H1 (cell line): Measurements from ENCODE around the gene HRH1. TPM values are rescaled to one million over a fixed set of nuclear protein-coding genes. Genes with fewer than 3 reads are reported as not detected.

ENCODE experiments used
- CTCF ChIA-PET: fragments of 300-600 bp; sonication (Branson Sonifier 250); formaldehyde crosslinking; loops from one replicate; lab custom pipeline; 2021; ENCODE audit not compliant: partially characterized antibody; lab: Charles Lee
- POLR2A ChIA-PET: fragments of 300-600 bp; sonication (Branson Sonifier 250); formaldehyde crosslinking; loops from one replicate; lab custom pipeline; 2021; ENCODE audit warnings: inconsistent platforms; ENCODE audit not compliant: partially characterized antibody; lab: Charles Lee
- DNase-seq, 2 experiments: peaks; one replicate each; pipeline versions ENCODE4 v3.0.0 to v3.0.0-alpha.2; 2010 to 2022; ENCODE audit warnings: low spot score in 2 of 2, low read depth in 1 of 2, mixed read lengths in 1 of 2
- FAIRE-seq: peaks from 2 replicates; lab custom pipeline; 2011; peaks lifted over from hg19 to GRCh38; lab: Jason Lieb, UNC
- H2AFZ ChIP-seq: 2 replicates; pipeline ENCODE4 v1.8.1; 2012; ENCODE audit warnings: low read length, inconsistent platforms
- H2AK5ac ChIP-seq: 2 replicates; pipeline ENCODE4 v1.6.1; 2013; ENCODE audit warnings: low read depth, low read length
- H2BK120ac ChIP-seq: replicated peaks from 2 replicates; pipeline ENCODE3; 2013; ENCODE audit warnings: low read depth, low read length, inconsistent platforms
- H2BK12ac ChIP-seq: 2 replicates; pipeline ENCODE4 v1.6.1; 2013; ENCODE audit warnings: low read depth, low read length
- H2BK15ac ChIP-seq: 2 replicates; pipeline ENCODE4 v1.6.1; 2013; ENCODE audit warnings: low read length
- H2BK20ac ChIP-seq: 2 replicates; pipeline ENCODE4 v1.6.1; 2013; ENCODE audit warnings: low read length
- H2BK5ac ChIP-seq: 2 replicates; pipeline ENCODE4 v1.6.1; 2013; ENCODE audit warnings: low read depth, low read length
- H3K14ac ChIP-seq: 2 replicates; pipeline ENCODE4 v1.6.1; 2013; ENCODE audit warnings: inconsistent platforms; ENCODE audit not compliant: insufficient read length
- H3K18ac ChIP-seq: 2 replicates; pipeline ENCODE4 v1.6.1; 2013; ENCODE audit warnings: low read length; ENCODE audit errors: extremely low read depth
- H3K23ac ChIP-seq: 2 replicates; pipeline ENCODE4 v1.6.1; 2013; ENCODE audit warnings: inconsistent platforms; ENCODE audit not compliant: insufficient read length
- H3K23me2 ChIP-seq: 2 replicates; pipeline ENCODE4 v1.6.1; 2013; ENCODE audit warnings: low read depth, low read length
- H3K27ac ChIP-seq: 2 replicates; pipeline ENCODE4 v1.6.1; 2011; ENCODE audit warnings: low read depth, low read length, inconsistent platforms
- H3K27me3 ChIP-seq, 4 experiments: replicated peaks in 1 of 4; 1 replicate in 1 of 4; 2 replicates in 3 of 4; pipeline versions ENCODE4 v1.6.1 to v1.8.1; 2011 to 2013; ENCODE audit warnings: low read length in 3 of 4, mild to moderate bottlenecking in 3 of 4, inconsistent platforms in 2 of 4, mixed read lengths in 2 of 4, moderate library complexity in 1 of 4; ENCODE audit not compliant: control insufficient read depth in 3 of 4, insufficient read depth in 3 of 4; ENCODE audit errors: extremely low read depth in 1 of 4
- H3K36me3 ChIP-seq, 4 experiments: 2 replicates each; pipeline versions ENCODE4 v1.6.1 to v1.8.1; 2011 to 2013; ENCODE audit warnings: mild to moderate bottlenecking in 4 of 4, low read length in 3 of 4, moderate library complexity in 2 of 4, control low read depth in 1 of 4, inconsistent platforms in 1 of 4; ENCODE audit not compliant: insufficient read depth in 4 of 4, control insufficient read depth in 2 of 4
- H3K4ac ChIP-seq: replicated peaks from 2 replicates; pipeline ENCODE3; 2013; ENCODE audit warnings: low read length, low read depth, mixed read lengths, inconsistent platforms; ENCODE audit not compliant: insufficient read length
- H3K4me1 ChIP-seq, 4 experiments: replicated peaks in 1 of 4; 1 replicate in 1 of 4; 2 replicates in 3 of 4; pipeline versions ENCODE4 v1.6.1 to v1.8.1; 2011 to 2013; ENCODE audit warnings: low read length in 3 of 4, inconsistent platforms in 2 of 4, mixed read lengths in 1 of 4; ENCODE audit not compliant: insufficient read depth in 4 of 4, control insufficient read depth in 3 of 4
- H3K4me2 ChIP-seq, 2 experiments: 2 replicates each; pipeline versions ENCODE4 v1.6.1 to v1.8.1; 2011 to 2013; ENCODE audit warnings: low read depth in 2 of 2, low read length in 2 of 2, control low read depth in 1 of 2, inconsistent platforms in 1 of 2, mild to moderate bottlenecking in 1 of 2; ENCODE audit not compliant: insufficient read depth in 1 of 2
- H3K4me3 ChIP-seq, 4 experiments: fragments of 200-600, 300-600 bp in 1 of 4; sonication (generic), shearing (Covaris generic), sonication (Bioruptor Twin) in 1 of 4; 2 replicates each; pipeline versions ENCODE4 v1.5.1 to v1.8.1; 2011 to 2016; ENCODE audit warnings: low read length in 4 of 4, low read depth in 3 of 4, control low read depth in 2 of 4, inconsistent platforms in 2 of 4, mild to moderate bottlenecking in 2 of 4, mixed read lengths in 1 of 4, moderate library complexity in 1 of 4; ENCODE audit not compliant: insufficient read depth in 2 of 4; ENCODE audit errors: extremely low read depth in 1 of 4
- H3K56ac ChIP-seq: replicated peaks from 2 replicates; pipeline ENCODE3; 2013; ENCODE audit warnings: low read depth, mild to moderate bottlenecking, mixed read lengths, low read length, inconsistent platforms; ENCODE audit not compliant: insufficient read length
- H3K79me1 ChIP-seq: 2 replicates; pipeline ENCODE4 v1.6.1; 2013; ENCODE audit warnings: low read depth, low read length, control low read depth
- H3K79me2 ChIP-seq, 2 experiments: 2 replicates each; pipeline versions ENCODE4 v1.6.1 to v1.8.1; 2012 to 2013; ENCODE audit warnings: low read length in 2 of 2, mild to moderate bottlenecking in 2 of 2, inconsistent platforms in 1 of 2; ENCODE audit not compliant: insufficient read depth in 2 of 2, control insufficient read depth in 1 of 2
- H3K9ac ChIP-seq, 4 experiments: replicated peaks in 1 of 4; 1 replicate in 1 of 4; 2 replicates in 3 of 4; pipeline versions ENCODE4 v1.6.1 to v1.8.1; 2011 to 2013; ENCODE audit warnings: low read depth in 3 of 4, low read length in 3 of 4, control low read depth in 2 of 4, mild to moderate bottlenecking in 2 of 4, moderate library complexity in 2 of 4, inconsistent platforms in 1 of 4; ENCODE audit errors: extremely low read depth in 1 of 4
- H3K9me3 ChIP-seq, 2 experiments: 2 replicates each; pipeline versions ENCODE4 v1.6.1 to v1.8.1; 2012 to 2013; ENCODE audit warnings: mild to moderate bottlenecking in 2 of 2, moderate library complexity in 2 of 2, control low read depth in 1 of 2, inconsistent platforms in 1 of 2, low read depth in 1 of 2, low read length in 1 of 2, mixed read lengths in 1 of 2; ENCODE audit not compliant: insufficient read depth in 2 of 2
- H4K20me1 ChIP-seq, 2 experiments: replicated peaks in 1 of 2; 2 replicates each; pipeline versions ENCODE3 to v1.8.1; 2011 to 2013; ENCODE audit warnings: inconsistent platforms in 2 of 2, low read length in 2 of 2, mild to moderate bottlenecking in 1 of 2; ENCODE audit not compliant: insufficient read depth in 2 of 2, control insufficient read depth in 1 of 2
- H4K5ac ChIP-seq: 2 replicates; pipeline ENCODE4 v1.6.1; 2013; ENCODE audit warnings: low read length, low read depth, mixed read lengths, inconsistent platforms; ENCODE audit not compliant: insufficient read length
- H4K8ac ChIP-seq: 2 replicates; pipeline ENCODE4 v1.8.0; 2013; ENCODE audit warnings: mild to moderate bottlenecking, moderate library complexity, low read length, inconsistent platforms; ENCODE audit not compliant: insufficient read depth; ENCODE audit errors: extremely low read depth
- H4K91ac ChIP-seq: replicated peaks from 2 replicates; pipeline ENCODE3; 2013; ENCODE audit warnings: low read length, mixed read lengths, inconsistent platforms; ENCODE audit not compliant: insufficient read length
- GABPA ChIP-seq: IDR thresholded peaks from 2 replicates; pipeline ENCODE4 v1.6.1; 2011; ENCODE audit warnings: mild to moderate bottlenecking, low read length, moderate library complexity, borderline replicate concordance; ENCODE audit not compliant: insufficient read depth
- KDM4A ChIP-seq: IDR thresholded peaks from one replicate; pipeline ENCODE4 v1.7.1; 2012; ENCODE audit warnings: low read depth, mild to moderate bottlenecking, moderate library complexity, low read length, inconsistent platforms; ENCODE audit not compliant: severe bottlenecking
- PHF8 ChIP-seq: fragments of 200-600 bp; sonication (generic); conservative IDR thresholded peaks from 2 replicates; pipeline ENCODE4 v1.7.1; 2012; ENCODE audit warnings: low read depth, mild to moderate bottlenecking, inconsistent platforms, low read length, moderate library complexity
- WGBS, 2 experiments: shearing (Covaris generic) in 1 of 2; methylation state at CpG; one replicate each; pipeline versions ENCODE4 v1.1.6 to v1.1.7; 2013 to 2015; ENCODE audit warnings: low lambda C conversion rate in 2 of 2, mixed read lengths in 2 of 2, inconsistent platforms in 1 of 2, low coverage in 1 of 2, missing lambda C conversion rate in 1 of 2; ENCODE audit not compliant: insufficient replicate concordance in 2 of 2, insufficient coverage in 1 of 2, insufficient read length in 1 of 2; ENCODE audit errors: extremely low coverage in 1 of 2, missing lambda C conversion rate in 1 of 2; 5-methylcytosine and 5-hydroxymethylcytosine counted together
- polyA plus RNA-seq, 7 experiments: library from polyadenylated mRNA; depleted of rRNA in 3 of 7; stranded (reverse) in 5 of 7; unstranded in 2 of 7; fragments of >200 nt in 5 of 7; fragments of 200-250 nt in 2 of 7; gene quantifications; 1 replicate in 5 of 7; 2 replicates in 1 of 7; 4 replicates in 1 of 7; pipeline versions ENCODE4 v1.2.1 to v1.2.3, GENCODE V29; 2011 to 2013; ENCODE audit warnings: missing spikeins in 2 of 7, mixed read lengths in 2 of 7
- total RNA-seq: library from RNA; stranded (reverse); fragmentation: NEBNext Ultra II Directional; extraction: Animal tissue kit (Norgen Biotek cat#: 25700); gene quantifications from 2 replicates; pipeline ENCODE4 v1.2.1, GENCODE V29; 2021

Gene HRH1
- total and polyA plus RNA-seq, 2 of the 8 experiments (the other 6 are each of a cell fraction or from before 2014, with no cell fraction given): 0.11 TPM; not detected in 1

DNA sequence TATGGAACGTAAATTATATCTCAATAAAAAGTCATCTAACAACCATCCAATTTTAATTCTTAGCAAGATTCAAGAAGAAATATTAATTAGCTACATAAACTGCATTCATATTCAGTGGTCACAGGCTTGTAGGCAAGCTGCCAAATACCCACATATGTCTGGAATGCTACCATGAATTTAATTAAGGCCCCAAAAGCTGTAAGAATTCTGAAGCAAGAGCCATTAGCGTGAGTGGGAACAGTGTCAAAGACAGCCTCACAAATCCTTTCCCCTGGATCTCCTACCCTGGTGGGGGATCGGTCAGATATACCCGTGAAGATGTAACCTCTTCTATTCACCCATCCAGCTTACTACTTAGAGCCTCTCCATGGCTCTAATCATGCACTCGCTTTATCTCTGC lies 157.9 kb downstream of the HRH1 start:
- Histone ChIP-seq H3K27ac (no peak overlapping the region), H3K79me2 (no peaks in the 10 kb centered on the region), H3K23me2 (no peaks in the 10 kb centered on the region), H3K14ac (no peak overlapping the region), H4K8ac (no peak overlapping the region), H3K9me3 (no peaks in the 10 kb centered on the region), H3K4ac (no peak overlapping the region), H2BK20ac (no peak overlapping the region), H3K56ac (no peak overlapping the region), H3K36me3 (peaks cover 0 to 2% (median 1%) of the 10 kb centered on the region in 4 experiments; a peak in 4 of 8 replicates), H2BK15ac (no peak overlapping the region), H4K91ac (no peak overlapping the region), H3K79me1 (no peaks in the 10 kb centered on the region), H3K9ac (no peak overlapping the region), H3K4me1 (no peaks in the 10 kb centered on the region), H3K18ac (no peak overlapping the region), H2AFZ (no peak overlapping the region), H3K4me3 (no peak overlapping the region), H3K23ac (no peak overlapping the region), H4K5ac (no peak overlapping the region), H2BK12ac (no peak overlapping the region), H2AK5ac (no peak overlapping the region), H2BK120ac (no peak overlapping the region), H3K27me3 (no peaks in the 10 kb centered on the region), H2BK5ac (no peak overlapping the region), H3K4me2 (no peak overlapping the region), H4K20me1 (peaks cover 0 to 2% of the 10 kb centered on the region in 2 experiments)
- WGBS, 2 experiments: 89% methylated on average over 5 of the region's 5 CpGs; no CpG with 5 or more reads in 1 of the 2 experiments
- FAIRE-seq (no peak), DNase-seq (no peak)
- ChIA-PET POLR2A (interaction anchor here (1.3 kb wide), 1 partner anchor 39 kb away, joined by 4 read pairs; no protein-coding TSS in a partner anchor), CTCF (interaction anchor here (1.4 kb wide), 1 partner anchor 22 kb away, joined by 6 read pairs; no protein-coding TSS in a partner anchor)
- no peak for TF ChIP-seq GABPA
- no peak for TF ChIP-seq KDM4A
- TF ChIP-seq PHF8: no peak
